NOMO-1 (cell line): ENCODE data around the gene BMX.

Source experiments
- DNase-seq, 2 experiments: peaks; one replicate each; lab custom pipeline; 2025; ENCODE audit not compliant: unreplicated experiment in 2 of 2; lab: John Stamatoyannopoulos, UW

Gene BMX

DNA sequence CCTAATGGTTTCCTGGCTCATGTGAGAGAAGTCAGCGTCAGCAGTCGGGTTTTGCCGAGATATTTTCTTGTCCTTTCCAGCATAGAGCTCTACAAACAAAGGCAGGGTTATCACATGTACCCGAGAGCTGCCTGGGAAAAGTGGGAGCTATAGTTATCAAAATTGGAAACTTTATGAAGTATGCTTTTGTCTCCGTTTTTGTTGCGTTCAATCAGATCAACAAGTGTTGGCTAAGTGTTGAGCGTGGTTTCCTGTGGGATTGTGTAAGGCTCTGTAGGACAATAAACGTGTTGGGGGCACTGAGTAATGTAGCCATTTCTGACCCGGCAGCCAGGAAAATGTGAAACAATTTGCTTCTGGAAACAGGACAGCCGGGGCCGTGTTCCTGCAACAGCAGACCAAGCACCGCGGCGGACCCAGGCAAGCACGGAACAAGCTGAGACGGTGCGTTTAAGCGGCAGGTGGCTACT, at the start of gene BMX:
Gene BMX, plus strand, starts transcription at position 311 of the 470 bp plus-strand sequence. CDS start 7,547 bp downstream, outside the sequence.
- peak; percentile 23 to 82 for DNase-seq

DNA sequence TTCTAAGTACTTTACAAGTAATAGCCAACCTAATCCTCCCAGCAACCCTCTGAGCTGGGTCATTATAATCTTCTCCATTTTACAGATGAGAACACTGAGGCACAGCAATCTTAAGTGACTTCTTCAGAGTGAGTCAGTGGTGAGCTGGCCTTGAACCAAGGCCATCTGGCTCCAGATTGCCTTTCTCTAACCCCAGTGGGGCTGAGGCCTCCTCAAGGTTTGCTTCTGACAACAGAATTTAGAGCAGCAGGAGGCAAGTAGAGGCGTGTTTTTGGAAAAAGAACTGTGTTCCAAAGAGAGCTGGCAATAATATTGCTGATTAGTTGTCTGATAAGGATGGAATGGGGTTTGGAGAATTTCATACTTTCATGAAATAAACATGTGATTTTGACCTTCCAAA, 48.7 kb upstream of the BMX start:
- DNase-seq: no peak

DNA sequence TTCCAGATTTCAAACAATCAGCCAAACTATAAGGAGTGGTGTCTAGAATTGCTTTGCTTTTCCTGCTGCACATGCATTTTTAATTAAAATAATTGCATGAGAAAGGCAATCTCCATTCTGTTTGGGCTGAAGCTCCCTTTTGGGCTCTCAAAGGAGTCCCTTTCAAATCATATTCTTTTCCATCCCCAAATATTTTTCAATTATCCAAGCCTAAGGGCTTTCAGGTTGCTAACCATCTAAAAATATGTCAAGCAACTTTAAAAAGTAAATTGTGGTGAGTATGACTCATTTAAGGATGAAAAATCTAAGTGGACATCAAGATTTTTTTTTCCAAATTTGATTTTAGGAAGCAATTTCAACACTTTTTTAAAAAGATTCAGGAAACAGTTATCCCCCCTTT, 35.9 kb upstream of the BMX start:
- no peak for DNase-seq

DNA sequence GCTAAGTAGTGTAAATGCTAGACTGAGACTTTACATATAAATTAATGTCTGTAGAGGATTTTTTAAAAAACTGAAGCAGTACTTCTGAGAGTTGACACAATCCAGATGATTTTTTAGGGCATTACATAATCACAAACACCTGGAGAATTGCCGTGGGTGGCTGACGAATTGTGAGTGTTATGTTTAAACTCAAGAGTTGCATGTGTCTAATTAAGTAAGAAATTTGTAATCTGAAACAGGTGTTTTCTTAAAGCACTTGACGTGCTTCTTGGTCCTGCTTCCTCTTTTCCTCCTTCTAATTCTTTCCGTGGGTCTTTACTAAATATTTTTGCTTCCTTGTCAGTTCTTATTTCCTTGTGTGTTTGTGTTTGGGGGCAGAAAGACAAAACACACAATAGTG, 35.3 kb upstream of the BMX start:
- peak; percentile 31 to 42 for DNase-seq

DNA sequence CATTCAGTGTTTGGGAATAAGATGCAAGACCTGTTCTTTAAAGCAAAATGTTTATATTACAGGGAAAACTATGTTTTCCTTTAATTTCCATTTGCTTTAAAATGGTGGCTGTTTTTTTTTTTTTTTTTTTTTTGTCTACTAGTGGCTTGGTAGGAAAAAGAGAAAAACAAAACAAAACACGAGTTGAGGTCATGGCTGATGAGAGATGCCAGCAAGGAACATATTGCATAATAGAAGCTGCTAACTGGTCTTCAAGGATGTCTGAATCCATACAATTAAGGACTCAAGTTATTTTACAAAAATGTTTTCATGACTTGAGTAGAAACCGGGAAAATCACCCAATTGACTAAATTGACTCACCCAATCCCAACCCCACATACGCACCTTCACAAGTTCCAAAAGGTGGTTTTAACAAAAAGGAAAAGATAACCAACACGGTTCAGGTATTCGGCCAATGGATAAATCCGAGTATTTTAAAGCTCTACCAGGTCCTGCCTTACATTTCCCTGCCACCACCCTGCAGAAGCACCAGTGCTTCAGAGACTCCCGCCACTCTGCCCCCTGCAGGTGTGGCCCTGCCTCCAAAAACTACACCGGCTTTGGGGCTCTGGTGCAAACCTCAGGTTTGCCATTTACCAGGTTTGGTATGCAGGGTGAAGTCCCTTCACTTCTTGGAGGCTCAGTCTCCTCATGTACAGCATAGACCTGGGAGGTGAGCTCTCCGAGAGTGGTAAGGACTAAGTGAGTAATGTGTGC, 34.5 kb upstream of the BMX start:
- no peak for DNase-seq

DNA sequence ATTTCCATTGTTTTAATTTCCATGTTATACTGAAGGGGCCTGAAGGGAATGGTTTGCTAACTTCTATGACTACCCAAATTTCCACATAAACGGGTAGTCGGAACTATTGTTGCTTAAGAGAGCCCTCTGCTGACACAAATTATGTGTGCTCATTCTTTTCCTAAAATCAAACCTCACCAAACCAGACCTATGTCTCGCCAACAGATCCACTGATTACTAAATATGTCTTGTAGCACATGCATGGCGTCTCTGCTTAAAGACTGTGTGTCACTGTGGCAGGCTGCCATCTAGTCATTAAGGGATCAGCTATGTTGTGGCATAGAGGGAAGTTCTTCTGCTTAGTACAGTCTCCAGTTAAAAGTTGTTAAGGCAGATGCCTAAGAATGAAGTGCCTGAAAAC, 32.6 kb upstream of the BMX start:
- peak; percentile 36 to 60 for DNase-seq

DNA sequence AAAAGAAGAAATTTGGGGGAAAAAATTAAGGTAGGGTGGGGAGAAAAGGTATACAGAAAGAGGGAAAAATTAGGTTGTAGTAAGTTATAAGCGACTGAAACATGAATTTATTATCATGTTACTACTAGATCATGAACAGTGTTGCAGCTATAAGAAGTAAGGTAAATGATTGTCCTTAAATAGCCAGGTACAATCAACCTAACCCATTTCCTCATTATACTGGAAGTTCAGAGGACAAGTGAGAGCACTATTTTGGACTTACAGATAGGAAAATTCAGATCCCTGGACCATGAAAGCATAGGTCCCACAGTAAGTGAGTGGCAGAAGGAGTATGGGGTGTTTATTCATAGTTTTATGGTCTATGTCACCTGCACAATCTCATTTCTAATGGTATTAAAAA, 31.0 kb upstream of the BMX start:
- DNase-seq: no peak

DNA sequence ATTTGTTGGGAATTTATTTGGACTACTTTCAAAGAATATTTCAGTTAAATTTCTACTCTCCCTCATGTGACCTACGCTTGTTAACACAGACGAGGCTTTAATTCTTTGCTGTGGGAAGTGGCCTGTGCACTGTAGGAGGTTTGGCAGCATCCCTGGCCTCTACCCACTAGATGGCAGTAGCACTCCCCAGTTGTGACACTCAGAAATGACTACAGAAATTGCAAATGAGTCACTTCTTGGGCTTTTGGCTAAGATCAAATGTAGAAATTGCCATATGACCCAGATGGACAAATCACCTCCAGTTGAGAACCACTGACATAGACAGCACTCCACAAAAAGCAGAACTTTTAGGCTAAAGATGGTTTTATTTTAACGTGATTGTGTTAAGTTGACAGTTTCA, 29.6 kb upstream of the BMX start:
- peak; percentile 69 to 76 for DNase-seq

DNA sequence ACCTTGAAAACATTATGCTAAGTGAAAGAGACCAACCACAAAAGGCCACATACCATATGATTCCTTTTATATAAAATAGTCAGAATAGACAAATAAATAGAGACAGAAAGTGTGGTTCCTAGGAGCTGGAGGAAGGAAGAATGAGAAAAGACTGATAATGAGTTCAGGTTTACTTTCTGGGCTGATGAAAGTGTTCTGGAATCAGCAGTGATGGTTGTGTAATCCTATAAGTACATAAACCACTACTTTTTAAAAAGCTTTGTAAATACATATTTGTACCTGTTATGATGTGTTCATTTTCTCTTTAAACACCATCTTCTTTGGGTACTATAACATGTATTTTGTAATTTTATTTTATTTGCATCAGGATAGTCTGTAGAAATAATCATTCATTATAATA, 28.1 kb upstream of the BMX start:
- no peak for DNase-seq

DNA sequence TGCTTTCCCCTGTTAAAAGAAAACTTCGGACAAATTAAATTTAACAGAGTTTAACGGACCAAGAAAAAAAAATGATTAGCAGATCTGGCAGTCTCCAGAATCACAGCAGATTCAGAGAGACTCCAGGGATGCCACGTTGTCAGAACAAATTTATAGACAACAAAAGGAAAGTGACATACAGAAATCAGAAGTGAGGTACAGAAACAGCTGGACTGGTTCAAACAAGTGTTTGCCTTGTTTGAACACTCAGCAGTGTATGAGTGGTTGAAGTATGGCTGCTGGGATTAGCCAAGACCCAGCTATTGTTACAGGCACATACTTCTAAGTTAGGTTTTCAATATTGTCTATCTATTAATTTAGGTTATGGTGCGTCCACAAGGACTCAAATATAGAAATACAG, 26.6 kb upstream of the BMX start:
- DNase-seq: no peak

DNA sequence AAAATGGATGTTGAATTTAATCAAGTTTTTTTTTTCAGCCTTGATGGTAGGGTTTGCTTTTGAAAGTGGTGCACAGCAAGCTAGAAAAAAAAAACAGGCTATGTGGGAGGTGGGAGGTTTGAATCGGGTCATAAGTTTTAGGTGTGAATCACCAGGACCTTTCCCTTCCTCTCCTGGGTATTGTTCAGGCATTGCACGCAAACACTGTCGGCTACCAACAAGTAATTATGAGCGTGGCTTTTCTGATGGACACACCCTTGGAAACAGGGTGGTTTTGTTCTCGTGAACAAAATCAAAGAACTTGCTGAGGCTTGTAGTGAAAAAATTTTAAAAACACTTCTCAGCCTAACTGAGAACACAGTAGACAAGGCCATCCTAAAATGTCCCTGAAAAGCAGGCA, 25.6 kb upstream of the BMX start:
- no peak for DNase-seq

DNA sequence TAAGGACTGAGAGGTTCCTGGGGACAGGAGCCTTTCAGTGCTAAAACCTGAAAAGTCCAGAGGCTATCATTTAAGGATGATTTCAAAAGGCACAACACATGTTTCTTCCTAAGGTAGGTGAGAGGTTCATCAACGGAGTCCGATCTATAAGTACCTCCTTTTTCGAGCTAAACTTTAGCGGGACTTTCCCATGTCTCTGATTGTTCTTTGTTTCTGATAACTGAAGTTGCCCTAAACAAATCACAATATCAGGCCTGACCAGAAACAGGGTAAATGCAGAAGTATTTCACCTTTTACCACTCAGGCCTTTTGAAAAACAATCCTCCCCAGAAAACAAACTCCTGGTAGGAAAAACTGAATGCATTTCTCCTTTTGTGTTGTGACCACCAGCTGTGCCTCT, 25.1 kb upstream of the BMX start:
- DNase-seq: no peak

DNA sequence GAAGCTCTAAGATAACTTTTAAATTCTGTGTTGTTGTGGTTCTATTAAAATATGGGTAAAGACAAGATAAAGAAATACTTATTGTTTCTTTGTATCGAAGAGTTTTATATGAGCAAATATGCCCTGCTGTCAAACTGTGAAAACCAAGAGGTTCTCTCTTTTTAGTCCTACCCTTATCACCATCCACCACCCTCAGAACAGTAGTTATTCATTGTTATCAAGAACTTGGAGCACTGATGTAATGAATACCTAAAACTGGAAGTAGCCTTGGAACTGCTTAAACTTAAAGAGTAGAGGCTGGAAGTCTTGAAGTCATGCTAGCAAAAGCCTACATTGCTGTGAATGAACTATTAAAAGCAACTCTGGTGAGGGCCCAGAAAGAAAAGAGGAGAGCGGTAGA, 16.7 kb upstream of the BMX start:
- no peak for DNase-seq

DNA sequence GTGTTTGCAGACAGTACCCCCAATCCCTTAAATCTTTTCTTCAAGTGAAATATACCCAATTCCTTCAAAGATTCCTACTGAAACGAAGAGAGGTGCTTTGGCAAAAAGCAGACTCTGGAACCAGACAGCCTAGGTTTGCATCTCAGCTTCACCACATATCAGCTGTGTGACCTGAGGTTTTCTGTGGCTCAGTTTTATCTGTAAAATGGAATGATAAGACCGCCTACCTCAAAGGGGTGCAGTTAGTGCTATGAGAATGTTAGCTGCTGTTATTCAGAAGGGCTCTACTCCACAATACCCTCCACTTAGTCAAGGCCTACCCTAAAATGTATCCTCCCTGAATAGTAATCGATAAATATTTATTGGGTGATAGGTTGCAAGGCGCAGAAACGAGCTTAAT, 8.1 kb upstream of the BMX start:
- DNase-seq: no peak

DNA sequence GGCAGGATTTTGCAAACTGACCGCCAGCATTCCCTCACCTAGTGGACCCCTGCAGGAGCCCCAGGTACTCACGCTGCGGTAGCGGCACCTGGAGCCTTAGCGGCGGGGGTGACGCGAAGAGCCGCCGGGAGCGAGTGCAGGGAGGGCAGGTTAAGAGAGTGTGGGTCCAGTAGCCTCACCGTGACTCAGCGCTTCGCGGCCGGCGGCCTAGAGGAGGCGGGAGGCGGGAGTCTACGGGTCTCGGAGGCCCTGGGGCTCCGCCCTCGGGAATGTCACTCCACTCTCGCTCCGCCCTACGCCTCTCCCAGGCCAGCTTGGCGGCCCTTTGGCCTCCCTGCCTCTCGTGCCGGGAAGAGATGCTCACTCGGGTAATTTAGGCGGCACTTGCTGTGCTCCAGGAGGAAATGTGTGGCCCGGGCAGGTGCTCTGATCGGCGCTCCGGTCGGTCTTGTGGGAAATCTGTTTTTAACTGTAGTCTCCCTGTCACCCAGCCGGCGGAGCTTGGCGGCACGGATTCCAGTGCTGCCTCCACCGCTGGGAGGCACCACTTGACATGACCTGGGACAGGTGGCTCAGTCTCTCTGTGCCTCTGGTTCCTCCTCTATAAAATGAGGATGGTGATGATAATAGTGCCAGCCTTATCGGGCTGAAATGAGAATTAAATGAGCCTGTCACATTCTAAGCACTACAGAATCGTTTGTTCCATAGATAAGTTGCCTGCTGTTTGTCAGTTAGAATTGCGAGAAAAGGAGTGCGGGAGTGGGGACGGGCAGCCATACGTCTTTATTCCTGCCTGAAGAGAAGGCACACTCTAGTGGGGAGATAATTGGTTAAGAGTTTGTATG, 7.3 kb upstream of the BMX start, which contains the start of gene PIR:
Gene PIR, minus strand, starts transcription at position 216 of the 845 bp plus-strand sequence. CDS start 2,076 bp downstream, outside the sequence.
- DNase-seq: peak; percentile 84 to 86

DNA sequence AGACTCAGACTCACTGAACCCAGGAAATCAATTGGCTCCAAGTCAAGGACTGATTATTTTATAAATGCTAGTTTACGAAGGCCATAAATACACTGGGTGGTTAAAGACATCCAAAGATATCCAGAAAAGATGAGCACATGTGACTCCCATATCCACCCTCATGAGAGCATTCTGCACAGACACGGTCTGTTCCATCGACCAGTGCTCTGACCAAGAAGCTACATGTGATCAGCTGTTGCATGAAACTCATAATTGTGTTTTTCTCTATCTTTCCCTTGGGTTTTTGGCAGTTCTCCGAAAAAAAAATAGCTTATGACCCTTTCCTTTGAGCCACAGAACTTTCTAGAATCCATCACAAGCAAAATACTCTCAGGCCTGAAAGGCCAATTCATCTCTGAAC, 4.8 kb upstream of the BMX start:
- DNase-seq: no peak

DNA sequence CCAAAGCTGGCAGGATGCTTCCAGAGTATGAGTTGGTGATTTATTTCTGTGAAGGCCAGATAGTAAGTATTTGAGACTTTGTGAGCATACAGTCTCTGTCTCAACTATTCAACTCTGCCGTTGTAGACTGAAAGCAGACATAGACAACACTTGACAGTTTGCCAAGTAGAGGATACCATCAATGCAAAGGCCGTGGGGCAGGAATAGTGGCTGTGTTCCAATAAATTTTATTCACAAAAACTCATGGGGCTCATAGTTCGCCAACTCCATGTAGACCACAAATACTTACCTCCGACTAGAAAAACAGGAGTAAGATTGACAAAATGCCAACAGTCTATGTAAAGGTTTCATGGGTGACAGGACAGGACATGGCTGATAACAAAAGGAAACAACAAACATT, 3.8 kb upstream of the BMX start:
- DNase-seq: no peak

DNA sequence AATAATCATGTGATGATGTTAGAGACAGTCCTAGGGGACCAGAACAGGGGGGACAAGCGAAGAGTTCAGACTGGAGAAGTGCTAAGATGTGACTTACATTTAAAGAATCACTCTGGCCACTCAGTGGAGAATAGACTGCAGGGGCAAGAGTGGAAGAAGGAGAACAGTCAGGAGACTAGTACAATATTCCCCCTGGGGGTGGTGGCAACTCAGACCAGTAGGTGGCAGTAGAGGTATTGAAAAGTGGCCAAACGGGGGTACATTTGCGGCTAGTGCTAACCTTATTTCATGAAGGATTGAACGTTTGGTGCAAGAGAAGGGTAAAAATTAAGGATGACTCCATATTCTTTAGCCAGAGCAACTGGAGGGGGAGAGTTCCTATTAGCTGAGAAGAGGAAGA, 2.7 kb upstream of the BMX start:
- peak; percentile 56 to 66 for DNase-seq

DNA sequence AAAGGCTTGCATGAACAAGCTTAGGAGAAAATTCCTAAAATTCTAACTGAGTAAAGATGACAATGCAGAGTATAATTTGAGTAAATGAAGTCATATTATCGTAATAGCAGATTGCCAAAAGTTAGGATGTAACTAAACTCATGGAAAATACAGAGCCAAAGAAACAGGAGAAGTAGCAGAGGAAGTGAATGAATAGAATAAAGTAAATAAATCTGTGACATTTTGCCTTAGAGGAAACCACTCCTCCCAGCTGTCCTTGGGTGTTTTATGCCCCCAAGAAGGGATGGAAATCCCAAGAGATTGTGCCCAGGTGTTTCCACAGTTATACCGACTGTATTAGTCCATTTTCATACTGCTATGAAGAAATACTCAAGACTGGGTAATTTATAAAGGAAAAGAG, 1.9 kb upstream of the BMX start:
- DNase-seq: no peak

DNA sequence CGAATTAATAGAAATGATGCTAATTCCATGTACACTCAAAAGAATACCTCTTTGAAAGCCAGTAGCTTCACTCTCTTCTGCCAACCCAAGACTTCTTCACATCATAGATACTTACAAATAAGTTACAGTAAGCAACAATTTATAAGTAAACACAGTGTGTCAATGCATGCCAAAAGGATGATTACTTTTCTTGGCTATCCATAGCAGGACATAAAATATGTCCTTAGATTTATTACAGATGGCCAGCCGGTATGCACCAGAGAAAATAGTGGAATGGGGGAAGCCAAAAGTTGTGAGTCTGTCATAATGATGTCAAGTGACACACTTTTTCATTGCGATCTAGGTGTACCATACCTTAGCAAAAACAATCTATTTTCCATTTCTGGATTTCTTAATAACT, 631 bp upstream of the BMX start:
- DNase-seq: no peak

DNA sequence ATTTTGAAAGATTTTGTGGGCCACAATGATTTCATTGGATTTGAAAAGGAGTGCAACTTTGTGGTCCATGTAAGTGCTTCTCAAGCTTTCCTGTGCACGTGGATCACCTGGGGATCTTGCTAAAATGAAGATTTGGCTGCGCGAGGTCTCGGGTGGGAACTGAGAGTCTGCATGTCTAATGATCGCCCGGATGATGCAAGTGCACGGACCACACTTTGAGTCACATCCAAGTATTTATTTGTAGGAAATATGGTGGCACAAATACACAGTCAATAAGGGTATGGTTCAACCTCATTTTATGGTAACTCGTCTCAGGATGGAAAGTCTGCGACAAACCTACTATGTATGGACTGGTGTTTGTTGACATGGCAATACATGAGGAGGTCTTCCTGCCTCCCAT, 899 bp downstream of the BMX start:
- no peak for DNase-seq

DNA sequence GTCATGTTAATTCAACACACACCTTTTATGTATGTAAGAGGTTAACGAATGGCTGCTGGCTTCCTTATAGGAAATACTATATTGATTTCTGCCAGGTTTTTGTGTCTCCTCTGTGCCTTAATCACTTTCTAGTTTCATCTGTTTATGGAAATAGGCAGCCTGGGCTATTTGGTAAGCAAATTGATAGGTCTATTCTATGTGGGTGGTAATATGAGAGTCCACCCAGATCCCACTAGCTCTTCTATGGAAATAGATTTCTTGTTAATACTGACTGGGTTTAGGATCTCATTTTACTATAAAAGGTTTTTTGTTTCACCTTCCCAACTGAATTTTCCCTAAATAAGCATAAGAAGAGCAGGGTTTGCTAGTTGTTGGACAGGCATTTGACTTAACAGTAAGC, 4.1 kb downstream of the BMX start:
- DNase-seq: no peak
